SK-N-MC (cell line): Measurements from ENCODE around the gene TARBP2.

Experiments
- EZH2 ChIP-seq: fragments of 200-600 bp; sonication (generic); IDR thresholded peaks from one replicate; pipeline ENCODE4 v1.6.1; 2017; ENCODE audit warnings: antibody characterized with exemption
- POLR2AphosphoS5 ChIP-seq: IDR thresholded peaks from 2 replicates; pipeline ENCODE4 v1.6.1; 2012; ENCODE audit warnings: mild to moderate bottlenecking, low read depth, low read length, borderline replicate concordance

- TF ChIP-seq EZH2 (no peak), POLR2AphosphoS5 (0 out of 2 replicates have a peak, but pooled peaks have one; percentile 16)
These were observed 4.0 kb downstream of the TARBP2 start for GRCh38 chr12:53505086-53505485.
